ENCODE measurements around the gene EHMT2.

Gene EHMT2

DNA sequence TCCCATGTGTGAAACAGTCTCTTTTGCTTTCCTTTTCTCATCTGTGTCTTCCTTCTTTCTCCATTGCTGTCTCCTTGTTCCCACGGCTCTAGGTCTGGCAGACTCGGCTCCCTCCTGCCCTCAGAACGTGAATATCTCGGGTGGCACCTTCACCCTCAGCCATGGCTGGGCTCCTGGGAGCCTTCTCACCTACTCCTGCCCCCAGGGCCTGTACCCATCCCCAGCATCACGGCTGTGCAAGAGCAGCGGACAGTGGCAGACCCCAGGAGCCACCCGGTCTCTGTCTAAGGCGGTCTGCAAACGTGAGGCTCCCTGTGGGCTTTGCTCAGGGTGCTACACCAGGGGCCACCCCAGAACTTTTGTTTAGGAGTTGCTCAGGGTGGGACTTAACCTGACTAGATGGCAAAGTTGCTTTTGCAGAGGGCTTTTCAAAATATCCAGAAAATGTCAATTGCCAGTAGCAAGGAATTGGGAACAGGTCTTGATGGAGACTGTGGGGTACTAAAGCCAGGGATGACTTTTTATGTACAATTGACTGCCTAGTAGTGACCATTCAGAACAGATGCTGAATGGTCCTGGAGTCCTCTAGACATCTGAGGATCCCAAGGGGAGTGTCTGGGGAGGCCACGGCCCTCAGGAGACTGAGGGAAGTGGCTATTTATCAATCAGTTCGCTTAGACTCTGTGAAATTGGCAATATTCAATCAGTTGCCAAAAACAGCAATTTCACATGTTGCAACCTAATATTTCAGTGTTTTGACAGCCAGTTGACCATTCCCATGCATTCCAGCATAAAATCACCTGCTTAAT lies 30.6 kb upstream of the EHMT2 start:
- in situ Hi-C loops (cut with MboI; ENCODE audit: low sequenced_read_pairs, unreplicated experiment), result no loop called here
- no peak for DNase-seq (ENCODE audit: low spot score)
- no peak for TF ChIP-seq CTCF (IDR thresholded peaks at IDR 0.05; ENCODE audit: borderline replicate concordance, control extremely low read depth, extremely low read depth, insufficient read depth, missing control alignments)

DNA sequence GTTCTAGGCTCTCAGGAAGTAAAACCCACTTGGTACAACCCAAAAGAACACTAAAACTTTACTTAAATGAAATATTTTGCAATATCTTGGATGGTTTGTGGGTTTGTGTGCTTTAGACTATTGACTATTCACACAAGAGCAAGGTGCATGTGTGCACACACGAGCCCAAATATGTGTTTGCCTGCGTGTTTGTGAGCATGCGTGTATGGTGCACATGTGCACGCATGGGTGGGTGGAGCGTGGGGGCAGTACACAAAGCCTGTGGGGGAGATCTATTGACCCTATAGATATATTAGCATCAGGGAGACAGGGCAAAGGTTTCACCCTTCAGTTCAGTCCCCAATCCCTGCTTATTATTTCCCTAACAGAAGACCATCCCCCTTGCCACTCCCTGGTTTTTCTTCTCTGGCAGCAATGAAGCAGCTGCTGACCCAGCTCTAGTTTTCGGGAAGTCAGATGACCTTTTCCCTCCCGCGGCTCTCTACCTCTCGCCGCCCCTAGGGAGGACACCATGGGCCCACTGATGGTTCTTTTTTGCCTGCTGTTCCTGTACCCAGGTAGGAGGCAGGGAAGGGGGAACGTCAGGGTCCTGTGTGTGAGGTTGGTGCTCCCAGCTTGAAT lies 29.9 kb upstream of the EHMT2 start, which contains the start of gene C2:
TSS of gene C2 (plus strand) at position 476 of the 621 bp plus-strand sequence. CDS start at position 512, 36 bp downstream.
- in situ Hi-C loops (cut with MboI; ENCODE audit: low sequenced_read_pairs, unreplicated experiment), result no loop called here
- no peak for DNase-seq (ENCODE audit: low spot score)
- no peak for TF ChIP-seq CTCF (IDR thresholded peaks at IDR 0.05; ENCODE audit: borderline replicate concordance, control extremely low read depth, extremely low read depth, insufficient read depth, missing control alignments)

DNA sequence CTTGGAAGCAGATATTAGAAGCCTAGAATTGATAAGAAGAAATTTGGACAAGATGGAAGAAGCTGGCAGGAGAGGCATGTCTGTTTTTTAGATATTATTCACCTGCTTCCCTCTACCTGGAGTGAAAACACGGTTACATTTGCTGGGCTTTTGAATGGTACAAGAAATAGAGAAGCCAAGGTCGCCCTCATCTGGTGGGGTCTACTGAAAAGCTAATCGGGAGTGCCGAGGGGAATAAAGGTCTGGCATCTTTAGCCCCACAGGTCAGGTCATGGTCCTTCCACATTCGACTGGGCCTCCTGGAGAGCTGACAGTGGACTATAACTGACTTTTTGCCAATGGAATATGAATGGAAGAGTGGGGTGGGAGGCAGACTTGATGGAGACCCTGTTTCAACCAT lies 25.4 kb upstream of the EHMT2 start:
- in situ Hi-C loops (cut with MboI; ENCODE audit: low sequenced_read_pairs, unreplicated experiment), result no loop called here
- TF ChIP-seq CTCF (IDR thresholded peaks at IDR 0.05; ENCODE audit: borderline replicate concordance, control extremely low read depth, extremely low read depth, insufficient read depth, missing control alignments), result peak; percentile 11
- no peak for DNase-seq (ENCODE audit: low spot score)

DNA sequence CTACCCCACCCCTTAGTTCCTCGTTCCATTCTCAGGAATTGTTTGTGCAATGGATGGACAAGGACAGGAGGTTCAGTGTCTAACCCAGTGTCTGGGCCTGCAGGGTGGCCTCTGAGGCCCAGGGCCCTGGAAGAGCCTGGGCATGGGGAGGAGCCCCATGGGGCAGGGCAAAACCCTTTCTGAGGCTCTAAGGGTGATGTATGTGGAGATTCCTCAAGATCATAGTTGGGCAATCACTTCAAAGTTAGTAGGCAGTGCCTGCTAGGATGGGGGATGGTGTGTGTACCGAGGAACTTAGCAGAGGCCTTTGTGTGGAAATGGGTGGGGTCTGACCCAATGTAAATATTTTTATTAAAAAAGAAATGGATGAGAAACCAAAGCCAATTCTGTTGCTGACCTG lies 23.3 kb upstream of the EHMT2 start:
- in situ Hi-C loops (cut with MboI; ENCODE audit: low sequenced_read_pairs, unreplicated experiment), result no loop called here

GRCh38 chr6:31919624-31920303 lies 22.3 kb upstream of the EHMT2 start:
- DNase-seq (ENCODE audit: low spot score), result no peak
- TF ChIP-seq CTCF (IDR thresholded peaks at IDR 0.05; ENCODE audit: borderline replicate concordance, control extremely low read depth, extremely low read depth, insufficient read depth, missing control alignments), result no peak
- in situ Hi-C loops (cut with MboI; ENCODE audit: low sequenced_read_pairs, unreplicated experiment), result no loop called here

More for the DNA sequence above, 23.3 kb upstream of the EHMT2 start:
- TF ChIP-seq CTCF (IDR thresholded peaks at IDR 0.05; ENCODE audit: borderline replicate concordance, control extremely low read depth, extremely low read depth, insufficient read depth, missing control alignments), result no peak
- no peak for DNase-seq (ENCODE audit: low spot score)

DNA sequence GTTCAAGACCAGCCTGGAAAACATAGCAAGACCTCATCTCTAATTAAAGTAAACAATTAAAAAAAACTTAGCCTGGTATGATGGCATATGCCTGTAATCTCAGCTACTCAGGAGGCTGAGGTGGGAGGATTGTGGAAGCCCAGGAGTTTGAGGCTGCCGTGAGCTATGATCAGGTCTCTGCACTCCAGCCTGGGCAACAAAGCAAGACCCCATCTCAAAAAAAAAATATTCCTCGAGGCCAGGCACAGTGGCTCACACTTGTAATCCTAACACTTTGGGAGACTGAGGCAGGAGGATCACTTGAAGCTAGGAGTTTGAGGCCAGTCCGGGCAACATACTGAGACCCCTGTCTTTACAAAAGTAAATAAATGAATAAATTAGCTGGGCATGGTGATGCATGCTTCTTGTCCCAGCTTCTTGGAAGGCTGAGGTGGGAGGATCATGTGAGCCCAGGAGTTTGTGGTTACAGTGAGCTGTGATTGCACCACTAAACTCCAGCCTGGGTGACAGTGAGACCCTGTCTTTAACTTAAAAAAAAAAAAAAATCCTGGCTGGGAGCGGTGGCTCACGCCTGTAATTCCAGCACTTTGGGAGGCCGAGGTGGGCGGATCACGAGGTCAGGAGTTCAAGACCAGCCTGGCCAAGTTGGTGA lies 20.7 kb upstream of the EHMT2 start:
- in situ Hi-C loops (cut with MboI; ENCODE audit: low sequenced_read_pairs, unreplicated experiment), result no loop called here
- no peak for TF ChIP-seq CTCF (IDR thresholded peaks at IDR 0.05; ENCODE audit: borderline replicate concordance, control extremely low read depth, extremely low read depth, insufficient read depth, missing control alignments)
- no peak for DNase-seq (ENCODE audit: low spot score)

Measured in GM13976 (cell line).